ENCODE results near the gene USP21. TPM values are rescaled to one million over a fixed set of nuclear protein-coding genes. Genes with fewer than 3 reads are reported as not detected.

USP21 gene, protein sequence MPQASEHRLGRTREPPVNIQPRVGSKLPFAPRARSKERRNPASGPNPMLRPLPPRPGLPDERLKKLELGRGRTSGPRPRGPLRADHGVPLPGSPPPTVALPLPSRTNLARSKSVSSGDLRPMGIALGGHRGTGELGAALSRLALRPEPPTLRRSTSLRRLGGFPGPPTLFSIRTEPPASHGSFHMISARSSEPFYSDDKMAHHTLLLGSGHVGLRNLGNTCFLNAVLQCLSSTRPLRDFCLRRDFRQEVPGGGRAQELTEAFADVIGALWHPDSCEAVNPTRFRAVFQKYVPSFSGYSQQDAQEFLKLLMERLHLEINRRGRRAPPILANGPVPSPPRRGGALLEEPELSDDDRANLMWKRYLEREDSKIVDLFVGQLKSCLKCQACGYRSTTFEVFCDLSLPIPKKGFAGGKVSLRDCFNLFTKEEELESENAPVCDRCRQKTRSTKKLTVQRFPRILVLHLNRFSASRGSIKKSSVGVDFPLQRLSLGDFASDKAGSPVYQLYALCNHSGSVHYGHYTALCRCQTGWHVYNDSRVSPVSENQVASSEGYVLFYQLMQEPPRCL
- total RNA-seq (2022; extraction: Qiagen RNA extraction): 19.7 to 23.1 TPM (median 21.3 TPM) in 5 replicates

DNA sequence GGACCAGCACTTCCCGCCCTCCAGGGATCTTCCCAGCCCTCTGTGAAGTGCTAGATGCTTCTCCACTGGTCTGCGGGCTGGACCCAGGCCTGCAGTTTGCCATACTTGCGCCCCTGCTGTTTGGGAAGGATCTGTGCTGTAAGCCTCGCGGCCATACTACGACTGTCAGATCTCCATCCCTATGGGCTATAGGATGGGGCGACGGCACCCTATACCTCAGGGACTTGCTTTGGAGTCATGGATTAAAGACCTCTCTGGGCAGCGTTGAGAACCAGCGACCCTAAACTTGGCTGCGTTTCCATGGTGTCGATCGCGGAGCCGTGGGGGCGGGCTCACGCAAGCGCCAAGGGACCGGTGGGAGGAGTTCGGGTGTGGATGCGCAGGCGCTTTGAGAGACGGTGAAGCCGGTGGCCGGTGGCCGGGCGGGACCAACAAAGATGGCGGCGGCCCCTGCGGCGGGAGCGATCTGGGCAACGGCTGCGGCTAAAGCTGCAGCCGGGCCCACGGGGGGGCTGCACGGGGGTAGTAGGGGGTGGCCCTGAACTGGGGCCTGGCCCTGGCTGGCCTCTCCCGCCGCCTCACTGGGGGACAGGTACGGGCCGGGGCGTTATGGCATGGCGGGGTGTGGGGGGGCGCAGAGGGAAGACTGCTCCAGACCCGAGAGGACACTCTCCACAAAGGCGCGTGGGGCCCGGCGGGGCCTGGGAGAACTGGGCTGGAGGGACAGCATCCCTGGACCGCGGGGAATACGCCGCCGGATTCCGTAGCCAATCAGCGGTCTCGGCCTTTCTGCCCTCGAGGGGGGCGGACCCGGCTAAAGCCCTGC lies at the start of gene USP21:
TSS of gene USP21 (plus strand) at position 414 of the 826 bp plus-strand sequence. CDS start 1,141 bp downstream, outside the sequence.

DNA sequence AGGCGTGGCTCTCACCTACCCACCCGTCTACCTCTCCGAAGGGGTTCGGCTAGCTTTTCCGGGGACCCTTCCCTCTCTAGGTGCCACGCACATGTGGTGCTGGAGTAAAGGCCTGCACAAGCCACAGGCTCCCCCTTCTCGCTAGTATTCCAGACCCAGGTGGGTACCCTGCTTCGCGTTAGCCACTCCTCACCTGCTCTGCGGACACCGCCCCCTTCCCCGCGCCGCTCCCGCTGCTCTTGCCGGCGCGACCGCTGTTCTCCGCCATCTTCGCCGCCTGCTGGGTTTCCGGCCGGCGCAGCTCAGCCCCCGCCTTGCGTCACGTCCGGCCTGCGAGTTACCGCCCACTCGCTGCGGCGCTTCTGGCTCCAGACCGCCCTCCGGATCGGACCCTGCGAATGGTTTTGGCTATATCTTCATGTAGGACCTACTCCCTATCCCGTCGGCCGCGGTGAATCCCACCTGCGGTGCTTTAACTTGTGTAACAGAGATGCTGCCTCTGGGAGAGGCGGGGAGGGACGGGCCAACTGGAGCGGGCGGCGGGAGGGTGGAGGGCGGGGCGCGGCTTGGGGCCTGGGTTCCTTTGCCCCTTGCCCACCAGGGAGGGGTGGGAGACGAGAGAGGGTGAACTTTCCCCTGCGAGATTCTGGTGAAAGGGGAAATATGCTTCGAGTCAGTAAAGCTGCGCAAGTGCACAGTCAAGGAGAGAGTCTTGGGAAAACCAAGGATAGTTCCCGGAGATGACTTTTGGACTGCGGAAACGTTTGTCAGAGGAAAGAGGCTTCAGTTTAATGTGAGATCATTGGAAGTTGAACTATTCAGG lies 41.3 kb upstream of the USP21 start, which contains the start of the genes NIT1 and PFDN2:
TSS of gene NIT1 (plus strand) at position 347 of the 823 bp plus-strand sequence. CDS start at position 419, 72 bp downstream.
TSS of gene PFDN2 (minus strand) at position 279 of the 823 bp plus-strand sequence. CDS start at position 268, 11 bp downstream.

DNA sequence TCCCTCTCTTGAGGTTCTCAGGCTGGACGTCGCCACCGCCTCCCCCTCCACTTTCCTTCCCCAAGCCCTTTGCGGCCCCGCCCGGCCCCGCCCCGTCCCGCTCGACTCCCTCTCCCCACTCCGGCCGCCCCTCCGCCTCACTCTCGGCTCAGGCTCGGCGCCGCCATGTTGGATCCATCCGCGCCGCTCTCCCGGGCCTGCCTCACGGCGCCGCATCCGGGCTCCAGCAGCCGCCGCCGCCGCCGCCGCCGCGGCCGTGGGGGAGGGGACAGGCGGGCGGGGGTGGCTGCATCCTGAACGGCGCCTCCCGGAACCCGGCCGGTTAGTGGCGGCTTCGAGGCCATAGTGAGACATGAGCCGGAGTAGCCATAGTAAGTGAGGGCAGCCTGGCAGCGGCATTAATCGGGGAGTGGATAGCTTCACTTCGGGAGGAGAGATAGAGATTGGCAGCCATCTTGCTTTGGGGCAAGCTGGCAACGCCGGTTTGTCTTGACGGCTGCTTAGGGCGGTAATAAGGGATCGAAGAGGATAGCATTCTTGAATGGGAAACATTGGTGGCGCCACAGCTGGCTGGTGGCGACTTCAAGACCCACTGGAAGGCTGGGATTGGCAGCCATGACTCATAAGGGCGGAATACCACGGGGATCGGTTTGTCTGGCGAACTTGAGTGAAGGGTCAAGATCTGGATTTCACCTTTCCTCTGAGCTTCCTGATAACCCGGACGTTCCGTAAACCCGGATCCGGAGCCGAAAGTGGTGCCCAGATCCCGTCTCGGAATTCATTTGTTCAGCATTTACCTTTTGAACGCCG lies 26.7 kb upstream of the USP21 start, which contains the start of gene DEDD:
TSS of gene DEDD (minus strand) at position 258 of the 810 bp plus-strand sequence. CDS start 8,205 bp downstream, outside the sequence.

DNA sequence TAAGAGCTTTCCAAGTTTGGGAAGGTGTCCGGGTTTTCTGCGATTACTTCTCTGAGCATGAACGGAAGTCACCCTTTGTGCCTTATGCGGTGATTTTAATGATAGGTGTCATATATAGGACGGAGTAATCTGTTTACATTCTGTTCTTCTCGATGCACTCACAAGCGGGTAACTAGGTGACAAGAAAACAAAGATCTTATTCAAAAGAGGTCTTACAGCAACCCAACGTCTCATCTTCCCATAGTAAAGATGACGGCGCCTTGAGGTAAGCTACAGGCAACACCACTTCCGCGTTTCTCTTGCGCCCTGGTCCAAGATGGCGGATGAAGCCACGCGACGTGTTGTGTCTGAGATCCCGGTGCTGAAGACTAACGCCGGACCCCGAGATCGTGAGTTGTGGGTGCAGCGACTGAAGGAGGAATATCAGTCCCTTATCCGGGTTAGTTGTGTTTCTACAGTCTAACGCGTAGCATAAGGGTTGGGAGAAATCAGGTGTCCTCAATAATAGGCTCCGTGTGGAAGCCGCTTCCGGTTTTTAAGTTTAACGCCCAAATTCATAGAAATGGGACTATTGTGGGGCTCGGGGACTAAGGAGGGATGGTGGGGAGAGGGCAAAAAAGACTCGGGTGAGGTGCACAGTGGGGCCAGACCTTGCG lies 5.5 kb upstream of the USP21 start, which contains the start of gene UFC1:
TSS of gene UFC1 (plus strand) at position 297 of the 656 bp plus-strand sequence. CDS start at position 317, 20 bp downstream.

DNA sequence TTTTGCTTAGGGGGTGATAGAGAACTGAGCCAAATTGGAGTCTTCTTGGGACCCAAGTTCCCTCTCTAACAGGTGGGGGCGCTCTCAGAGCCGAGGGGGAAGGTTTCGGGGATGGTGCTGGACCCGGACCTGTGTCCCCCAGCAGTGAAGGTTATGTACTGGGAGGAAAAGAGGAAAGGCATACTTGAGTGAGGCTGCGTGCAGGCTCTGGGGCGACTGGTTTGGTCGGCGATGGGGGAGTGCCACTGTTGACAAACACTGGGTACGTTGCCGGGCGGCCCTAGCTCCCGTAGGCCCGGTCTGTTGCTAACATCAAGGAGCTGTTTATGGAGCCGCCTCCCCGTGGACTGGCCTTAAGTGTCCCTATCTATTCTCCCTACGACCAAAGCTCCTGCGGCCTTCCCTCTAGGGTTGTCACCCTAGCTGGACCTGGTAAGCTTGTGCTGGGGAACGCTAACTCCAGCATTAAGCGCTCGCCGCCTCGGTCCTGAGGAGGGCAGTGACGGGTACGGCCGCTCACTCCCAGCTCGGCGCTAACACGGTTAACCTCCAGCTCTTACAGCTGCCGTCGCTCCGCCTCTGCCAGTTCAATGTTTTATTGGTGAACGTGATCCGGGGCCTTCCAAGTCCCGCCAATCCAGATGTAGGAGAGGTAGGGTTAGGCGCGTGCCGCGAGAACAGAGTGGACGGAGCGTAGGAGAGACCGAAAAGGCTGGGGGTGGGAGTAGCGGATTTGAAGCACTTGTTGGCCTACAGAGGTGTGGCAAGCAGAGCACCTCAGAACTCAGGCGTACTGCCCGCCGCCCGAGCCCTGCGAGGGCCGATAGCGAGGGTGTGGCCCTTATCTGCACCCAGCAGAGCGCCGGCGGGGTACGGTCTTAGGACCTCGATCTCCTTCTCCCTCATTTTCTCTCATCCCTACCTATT lies 6.7 kb downstream of the USP21 start, which contains the start of gene PPOX:
TSS of gene PPOX (plus strand) at position 685 of the 927 bp plus-strand sequence. CDS start 422 bp downstream, outside the sequence.

DNA sequence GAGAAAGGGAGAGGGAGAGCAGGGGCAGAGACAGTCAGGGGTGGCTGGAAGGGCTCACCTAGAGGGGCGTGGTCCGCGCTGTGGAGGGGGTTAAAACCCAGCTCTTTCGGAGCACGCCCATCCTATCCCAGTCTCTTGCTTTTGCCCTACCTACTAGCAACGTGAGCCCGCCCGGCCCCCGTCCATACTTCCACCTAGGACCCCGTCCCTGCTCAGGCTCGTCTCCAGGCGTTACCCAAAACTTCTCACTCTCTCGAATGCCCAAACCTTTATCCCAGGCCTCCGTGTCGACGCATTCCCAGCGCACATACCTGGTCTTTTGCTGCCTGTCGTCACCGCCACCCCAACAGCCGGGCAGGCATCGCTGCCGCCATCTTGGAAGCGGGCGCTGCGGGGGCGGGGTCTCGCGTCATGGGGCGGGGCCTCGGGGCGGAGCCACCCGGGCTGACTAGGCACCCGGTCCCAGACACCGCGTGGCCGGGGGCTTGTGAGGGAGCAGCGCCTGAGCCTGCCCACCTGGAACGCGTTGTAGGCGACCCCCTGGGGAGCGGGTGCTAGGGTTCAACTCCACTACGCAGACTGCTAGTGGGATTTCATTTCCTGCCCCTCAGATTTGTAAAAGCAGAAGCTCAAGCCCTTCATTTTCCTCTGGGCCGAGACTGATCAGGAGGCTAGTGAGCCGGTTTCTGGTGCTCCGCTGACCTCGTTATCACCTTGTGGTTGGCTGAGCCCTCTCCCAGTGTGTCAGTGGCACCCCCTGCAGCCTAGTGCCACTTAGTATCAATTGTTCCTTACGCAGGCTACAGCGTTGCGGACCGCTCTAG lies 18.0 kb downstream of the USP21 start, which contains the start of gene B4GALT3:
TSS of gene B4GALT3 (minus strand) at position 396 of the 824 bp plus-strand sequence. CDS start 1,447 bp downstream, outside the sequence.

DNA sequence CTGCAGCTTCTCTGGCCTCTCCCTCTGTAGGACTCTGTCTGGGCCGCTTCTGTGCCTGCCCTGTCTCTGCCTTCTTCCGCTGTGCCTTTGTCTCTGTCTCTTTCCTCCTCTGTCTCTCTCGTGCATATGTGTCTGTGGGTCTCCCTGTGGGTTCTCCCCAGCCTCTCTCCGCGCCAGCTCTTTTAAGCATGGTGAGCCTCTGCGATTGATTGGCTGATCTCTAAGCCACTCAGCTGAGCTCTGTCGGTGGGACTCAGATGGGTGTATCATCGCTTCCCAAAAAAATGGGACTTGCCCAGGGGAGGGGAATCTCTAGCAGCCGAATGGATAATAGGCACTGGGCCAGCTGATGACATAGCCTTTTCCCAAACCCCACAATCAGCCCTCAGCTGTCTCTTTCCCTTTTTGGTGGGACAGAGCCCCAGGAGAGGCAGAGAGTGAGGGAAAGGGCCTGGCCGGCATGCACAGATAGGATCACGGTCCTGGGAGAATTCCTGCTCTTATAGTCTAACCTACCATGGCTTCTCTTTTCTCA lies 39.7 kb downstream of the USP21 start, which contains the start of gene ADAMTS4:
TSS of gene ADAMTS4 (minus strand) at position 158 of the 535 bp plus-strand sequence. CDS start 427 bp downstream, outside the sequence.

DNA sequence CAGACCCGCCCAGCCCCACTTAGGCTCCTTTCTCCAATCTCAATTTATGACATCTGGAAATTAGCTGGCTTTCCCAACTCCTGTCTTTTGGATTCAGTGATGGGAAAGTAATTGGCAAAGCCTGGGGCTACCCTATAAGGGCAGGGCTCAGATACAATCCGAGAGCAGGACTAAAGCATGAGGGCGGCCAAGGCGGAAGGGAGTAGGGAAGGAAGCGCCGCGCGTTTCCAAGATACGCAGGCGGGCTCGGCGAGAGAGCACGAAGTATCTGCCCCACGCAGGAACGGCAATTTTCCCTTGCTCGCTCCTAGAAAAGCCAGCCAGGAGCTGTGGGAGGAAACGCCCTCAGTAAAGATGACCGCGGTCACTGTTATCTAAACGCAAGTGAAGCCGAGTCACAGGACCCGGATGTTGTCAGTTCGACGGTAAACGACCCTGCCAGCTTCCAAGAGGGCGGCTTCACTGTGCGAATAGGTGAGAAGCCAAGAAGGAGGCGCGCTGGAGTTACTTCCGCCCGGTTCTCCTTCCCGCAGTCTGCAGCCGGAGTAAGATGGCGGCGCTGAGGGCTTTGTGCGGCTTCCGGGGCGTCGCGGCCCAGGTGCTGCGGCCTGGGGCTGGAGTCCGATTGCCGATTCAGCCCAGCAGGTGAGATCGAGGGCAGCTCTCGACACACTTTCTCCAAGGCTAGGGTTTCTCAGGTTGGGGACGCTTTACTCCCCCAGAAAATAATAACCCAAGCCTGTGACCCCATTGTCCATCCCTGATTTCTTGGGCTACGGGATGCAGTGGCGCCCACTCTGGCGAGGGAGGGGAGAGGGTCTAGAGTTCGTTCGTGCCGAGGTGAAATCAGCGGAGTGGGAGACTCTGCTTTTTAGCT lies 42.8 kb downstream of the USP21 start, which contains the start of gene NDUFS2:
TSS of gene NDUFS2 (plus strand) at position 532 of the 877 bp plus-strand sequence. CDS start at position 551, 19 bp downstream.

DNA sequence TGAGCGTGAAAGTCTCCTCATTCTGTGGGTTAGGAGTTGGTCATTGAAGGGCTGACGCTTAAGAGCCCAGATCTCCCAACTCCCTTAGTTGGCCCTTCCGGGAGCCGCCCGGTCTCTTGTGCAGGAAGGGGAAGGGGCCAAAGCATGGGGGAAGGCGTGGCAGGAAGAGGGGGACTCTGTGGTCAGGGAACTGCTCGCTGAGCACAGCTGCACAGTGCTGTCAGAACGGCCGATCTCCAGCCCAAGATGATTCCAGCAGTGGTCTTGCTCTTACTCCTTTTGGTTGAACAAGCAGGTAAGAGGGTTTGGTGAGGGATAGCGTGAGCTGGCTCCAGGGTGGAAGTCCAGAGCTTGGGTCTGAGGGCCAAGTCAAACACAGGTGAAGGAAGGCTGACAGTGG lies 55.8 kb downstream of the USP21 start, which contains the start of gene FCER1G:
TSS of gene FCER1G (plus strand) at position 220 of the 400 bp plus-strand sequence. CDS start at position 247, 27 bp downstream.

Other genes with a start within 250 kb of the USP21 start
- gene ITLN2, start 204.7 kb upstream of the USP21 start, total RNA-seq (2022; extraction: Qiagen RNA extraction): 0.78 to 1.2 TPM (median 0.96 TPM) in 5 replicates
- 47.1 to 81.0 TPM (median 59.6 TPM) in 5 replicates for gene F11R, start 138.3 kb upstream of the USP21 start, total RNA-seq (2022; extraction: Qiagen RNA extraction)
- gene TSTD1, start 120.5 kb upstream of the USP21 start, total RNA-seq (2022; extraction: Qiagen RNA extraction): 0.36 to 0.44 TPM (median 0.39 TPM) in 4 of 5 replicates, not detected in the other
- gene USF1, start 113.5 kb upstream of the USP21 start, total RNA-seq (2022; extraction: Qiagen RNA extraction): 44.3 to 53.3 TPM (median 48.2 TPM) in 5 replicates
- gene ARHGAP30, start 89.6 kb upstream of the USP21 start, total RNA-seq (2022; extraction: Qiagen RNA extraction): 0.05 to 0.15 TPM (median 0.12 TPM) in 5 replicates
- gene NECTIN4, start 69.9 kb upstream of the USP21 start, total RNA-seq (2022; extraction: Qiagen RNA extraction): 1.00 to 2.2 TPM (median 2.0 TPM) in 5 replicates
- gene KLHDC9, start 61.1 kb upstream of the USP21 start, total RNA-seq (2022; extraction: Qiagen RNA extraction): 1.5 to 2.6 TPM (median 1.9 TPM) in 5 replicates
- gene PFDN2, start 41.5 kb upstream of the USP21 start, total RNA-seq (2022; extraction: Qiagen RNA extraction): 97.4 to 109 TPM (median 107 TPM) in 5 replicates
- 29.9 to 32.4 TPM (median 30.9 TPM) in 5 replicates for gene NIT1, start 41.4 kb upstream of the USP21 start, total RNA-seq (2022; extraction: Qiagen RNA extraction)
- 30.0 to 33.7 TPM (median 30.7 TPM) in 5 replicates for gene DEDD, start 26.8 kb upstream of the USP21 start, total RNA-seq (2022; extraction: Qiagen RNA extraction)
- 85.4 to 123 TPM (median 86.5 TPM) in 5 replicates for gene UFC1, start 5.5 kb upstream of the USP21 start, total RNA-seq (2022; extraction: Qiagen RNA extraction)
- 12.7 to 17.2 TPM (median 16.4 TPM) in 5 replicates for gene PPOX, start 6.9 kb downstream of the USP21 start, total RNA-seq (2022; extraction: Qiagen RNA extraction)
- 22.6 to 25.6 TPM (median 24.1 TPM) in 5 replicates for gene B4GALT3, start 18.0 kb downstream of the USP21 start, total RNA-seq (2022; extraction: Qiagen RNA extraction)
- 0.02 to 0.18 TPM in 2 of 5 replicates, not detected in the others for gene ADAMTS4, start 39.6 kb downstream of the USP21 start, total RNA-seq (2022; extraction: Qiagen RNA extraction)
- 77.6 to 110 TPM (median 81.3 TPM) in 5 replicates for gene NDUFS2, start 42.9 kb downstream of the USP21 start, total RNA-seq (2022; extraction: Qiagen RNA extraction)
- 0.22 to 0.43 TPM (median 0.28 TPM) in 3 of 5 replicates, not detected in the others for gene FCER1G, start 55.8 kb downstream of the USP21 start, total RNA-seq (2022; extraction: Qiagen RNA extraction)
- gene APOA2, start 64.1 kb downstream of the USP21 start, total RNA-seq (2022; extraction: Qiagen RNA extraction): 1.2 to 2.3 TPM in 2 of 5 replicates, not detected in the others
- 10.6 to 13.0 TPM (median 11.1 TPM) in 5 replicates for gene TOMM40L, start 66.6 kb downstream of the USP21 start, total RNA-seq (2022; extraction: Qiagen RNA extraction)
- gene NR1I3, start 78.7 kb downstream of the USP21 start, total RNA-seq (2022; extraction: Qiagen RNA extraction): not detected in 5 replicates
- 0.09 to 0.17 TPM (median 0.12 TPM) in 4 of 5 replicates, not detected in the other for gene PCP4L1, start 99.2 kb downstream of the USP21 start, total RNA-seq (2022; extraction: Qiagen RNA extraction)
- gene MPZ, start 150.5 kb downstream of the USP21 start, total RNA-seq (2022; extraction: Qiagen RNA extraction): 0.13 to 0.27 TPM (median 0.21 TPM) in 4 of 5 replicates, not detected in the other
- 244 to 267 TPM (median 250 TPM) in 5 replicates for gene SDHC, start 154.9 kb downstream of the USP21 start, total RNA-seq (2022; extraction: Qiagen RNA extraction)
- gene CFAP126, start 208.4 kb downstream of the USP21 start, total RNA-seq (2022; extraction: Qiagen RNA extraction): 0.14 to 0.25 TPM (median 0.22 TPM) in 3 of 5 replicates, not detected in the others

Data from A549 treated with Hydrocortisone at 1 μM for 4 hours (cell line).